ENCODE data around the gene BMP6. TPM values are rescaled to one million over a fixed set of nuclear protein-coding genes. Genes with fewer than 3 reads are reported as not detected.

The BMP6 gene
- total RNA-seq, 1 experiment from 2014 or later: 1.9 TPM

DNA sequence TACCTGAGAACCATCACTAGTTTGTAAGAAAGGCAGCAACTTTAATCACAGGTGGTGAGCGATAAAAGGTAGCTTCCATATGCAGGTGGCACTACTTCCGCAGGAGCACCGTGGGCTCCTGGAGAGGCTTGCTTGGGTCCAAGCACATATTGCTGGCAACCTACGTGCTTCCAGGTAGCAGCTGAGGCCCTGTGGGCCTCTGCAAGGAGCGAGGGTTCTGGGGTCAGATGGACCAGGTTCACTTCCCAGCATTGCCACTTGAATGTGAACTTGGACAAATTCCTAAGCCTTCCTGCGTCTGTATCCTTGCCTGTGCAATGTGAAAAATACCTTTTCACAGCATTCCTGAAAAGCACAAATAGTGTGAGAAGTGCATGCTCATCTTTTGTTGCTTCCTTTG is 153.7 kb downstream of the BMP6 start:
- intact Hi-C loops (cut with micrococcal nuclease; ENCODE audit: unreplicated experiment): no loop called here
- Histone ChIP-seq H3K27me3 (replicated peaks; ENCODE audit: insufficient read depth, low read depth, low read length, poor library complexity) (no peaks in the 10 kb centered on the region), H3K9me3 (ENCODE audit: low read depth, low read length, poor library complexity, severe bottlenecking) (no peaks in the 10 kb centered on the region), H3K4me3 (ENCODE audit: low read depth, low read length, poor library complexity, severe bottlenecking) (no peak overlapping the region), H3K4me1 (ENCODE audit: insufficient read depth, low read length, poor library complexity, severe bottlenecking) (no peaks in the 10 kb centered on the region), H3K36me3 (ENCODE audit: insufficient read depth, low read length, poor library complexity, severe bottlenecking) (peaks cover 44% of the 10 kb centered on the region), H3K27ac (ENCODE audit: low read depth, low read length, poor library complexity, severe bottlenecking) (no peak overlapping the region)
- no peak for TF ChIP-seq EZH2 (IDR thresholded peaks at IDR 0.05; ENCODE audit: borderline replicate concordance, low read depth, low read length, poor library complexity, severe bottlenecking)
- TF ChIP-seq, protein P1, sequence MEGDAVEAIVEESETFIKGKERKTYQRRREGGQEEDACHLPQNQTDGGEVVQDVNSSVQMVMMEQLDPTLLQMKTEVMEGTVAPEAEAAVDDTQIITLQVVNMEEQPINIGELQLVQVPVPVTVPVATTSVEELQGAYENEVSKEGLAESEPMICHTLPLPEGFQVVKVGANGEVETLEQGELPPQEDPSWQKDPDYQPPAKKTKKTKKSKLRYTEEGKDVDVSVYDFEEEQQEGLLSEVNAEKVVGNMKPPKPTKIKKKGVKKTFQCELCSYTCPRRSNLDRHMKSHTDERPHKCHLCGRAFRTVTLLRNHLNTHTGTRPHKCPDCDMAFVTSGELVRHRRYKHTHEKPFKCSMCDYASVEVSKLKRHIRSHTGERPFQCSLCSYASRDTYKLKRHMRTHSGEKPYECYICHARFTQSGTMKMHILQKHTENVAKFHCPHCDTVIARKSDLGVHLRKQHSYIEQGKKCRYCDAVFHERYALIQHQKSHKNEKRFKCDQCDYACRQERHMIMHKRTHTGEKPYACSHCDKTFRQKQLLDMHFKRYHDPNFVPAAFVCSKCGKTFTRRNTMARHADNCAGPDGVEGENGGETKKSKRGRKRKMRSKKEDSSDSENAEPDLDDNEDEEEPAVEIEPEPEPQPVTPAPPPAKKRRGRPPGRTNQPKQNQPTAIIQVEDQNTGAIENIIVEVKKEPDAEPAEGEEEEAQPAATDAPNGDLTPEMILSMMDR (conservative IDR thresholded peaks at IDR 0.05; ENCODE audit: low read depth, low read length): no peak
- ChIA-PET POLR2A (ENCODE audit: low non-redundant PET) (no interaction called here), CTCF (interaction anchor here (0.5 kb wide), 1 partner anchor 113 kb away, joined by 3 read pairs; no protein-coding TSS in a partner anchor)
- no TSS peak for BruUV-seq (replicated peaks)
- no peak for DNase-seq (ENCODE audit: low spot score)

DNA sequence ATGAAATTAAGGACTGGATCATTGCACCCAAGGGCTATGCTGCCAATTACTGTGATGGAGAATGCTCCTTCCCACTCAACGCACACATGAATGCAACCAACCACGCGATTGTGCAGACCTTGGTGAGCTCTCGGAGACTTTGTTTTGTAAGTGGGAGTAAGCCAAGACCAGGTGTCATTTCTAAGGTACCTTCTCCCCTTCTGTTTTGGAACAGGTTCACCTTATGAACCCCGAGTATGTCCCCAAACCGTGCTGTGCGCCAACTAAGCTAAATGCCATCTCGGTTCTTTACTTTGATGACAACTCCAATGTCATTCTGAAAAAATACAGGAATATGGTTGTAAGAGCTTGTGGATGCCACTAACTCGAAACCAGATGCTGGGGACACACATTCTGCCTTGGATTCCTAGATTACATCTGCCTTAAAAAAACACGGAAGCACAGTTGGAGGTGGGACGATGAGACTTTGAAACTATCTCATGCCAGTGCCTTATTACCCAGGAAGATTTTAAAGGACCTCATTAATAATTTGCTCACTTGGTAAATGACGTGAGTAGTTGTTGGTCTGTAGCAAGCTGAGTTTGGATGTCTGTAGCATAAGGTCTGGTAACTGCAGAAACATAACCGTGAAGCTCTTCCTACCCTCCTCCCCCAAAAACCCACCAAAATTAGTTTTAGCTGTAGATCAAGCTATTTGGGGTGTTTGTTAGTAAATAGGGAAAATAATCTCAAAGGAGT is 154.2 kb downstream of the BMP6 start:
- H3K4me1 ChIP-seq (ENCODE audit: insufficient read depth, low read length, poor library complexity, severe bottlenecking): no peaks in the 10 kb centered on the region
- TF ChIP-seq, protein P1 (conservative IDR thresholded peaks at IDR 0.05; ENCODE audit: low read depth, low read length): no peak
- TF ChIP-seq EZH2 (IDR thresholded peaks at IDR 0.05; ENCODE audit: borderline replicate concordance, low read depth, low read length, poor library complexity, severe bottlenecking): no peak
- ChIA-PET CTCF (no interaction called here), POLR2A (ENCODE audit: low non-redundant PET) (no interaction called here)
- H3K4me3 ChIP-seq (ENCODE audit: low read depth, low read length, poor library complexity, severe bottlenecking): no peak overlapping the region
- no peak for DNase-seq (ENCODE audit: low spot score)
- intact Hi-C loops (cut with micrococcal nuclease; ENCODE audit: unreplicated experiment): no loop called here
- H3K36me3 ChIP-seq (ENCODE audit: insufficient read depth, low read length, poor library complexity, severe bottlenecking): peaks cover 49% of the 10 kb centered on the region
- H3K27me3 ChIP-seq (replicated peaks; ENCODE audit: insufficient read depth, low read depth, low read length, poor library complexity): no peaks in the 10 kb centered on the region
- H3K9me3 ChIP-seq (ENCODE audit: low read depth, low read length, poor library complexity, severe bottlenecking): no peaks in the 10 kb centered on the region
- no peak overlapping the region for H3K27ac ChIP-seq (ENCODE audit: low read depth, low read length, poor library complexity, severe bottlenecking)
- BruUV-seq (replicated peaks): no TSS peak

DNA sequence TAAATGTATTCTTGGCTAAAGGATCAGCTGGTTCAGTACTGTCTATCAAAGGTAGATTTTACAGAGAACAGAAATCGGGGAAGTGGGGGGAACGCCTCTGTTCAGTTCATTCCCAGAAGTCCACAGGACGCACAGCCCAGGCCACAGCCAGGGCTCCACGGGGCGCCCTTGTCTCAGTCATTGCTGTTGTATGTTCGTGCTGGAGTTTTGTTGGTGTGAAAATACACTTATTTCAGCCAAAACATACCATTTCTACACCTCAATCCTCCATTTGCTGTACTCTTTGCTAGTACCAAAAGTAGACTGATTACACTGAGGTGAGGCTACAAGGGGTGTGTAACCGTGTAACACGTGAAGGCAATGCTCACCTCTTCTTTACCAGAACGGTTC is 154.8 kb downstream of the BMP6 start:
- Histone ChIP-seq H3K36me3 (ENCODE audit: insufficient read depth, low read length, poor library complexity, severe bottlenecking) (peaks cover 55% of the 10 kb centered on the region), H3K9me3 (ENCODE audit: low read depth, low read length, poor library complexity, severe bottlenecking) (no peaks in the 10 kb centered on the region), H3K27ac (ENCODE audit: low read depth, low read length, poor library complexity, severe bottlenecking) (no peak overlapping the region), H3K4me3 (ENCODE audit: low read depth, low read length, poor library complexity, severe bottlenecking) (no peak overlapping the region), H3K27me3 (replicated peaks; ENCODE audit: insufficient read depth, low read depth, low read length, poor library complexity) (no peaks in the 10 kb centered on the region), H3K4me1 (ENCODE audit: insufficient read depth, low read length, poor library complexity, severe bottlenecking) (no peaks in the 10 kb centered on the region)
- intact Hi-C loops (cut with micrococcal nuclease; ENCODE audit: unreplicated experiment): no loop called here
- TF ChIP-seq, protein P1 (conservative IDR thresholded peaks at IDR 0.05; ENCODE audit: low read depth, low read length): no peak
- TF ChIP-seq EZH2 (IDR thresholded peaks at IDR 0.05; ENCODE audit: borderline replicate concordance, low read depth, low read length, poor library complexity, severe bottlenecking): no peak
- DNase-seq (ENCODE audit: low spot score): no peak
- CTCF ChIA-PET: no interaction called here
- no TSS peak for BruUV-seq (replicated peaks)
- POLR2A ChIA-PET (ENCODE audit: low non-redundant PET): no interaction called here
